Nephron (organoid): Measurements from ENCODE around the gene HSPB2.
"Not testable (repeated sequence)": the region's sequence is repeated elsewhere in the genome, so short reads cannot be mapped to it uniquely, and the experiment has no call there.

Experiments used
- H3K27ac Mint-ChIP-seq, 3 experiments: 2 replicates each; pipeline ENCODE4 v1.8.0; 2020; ENCODE audit warnings: mixed read lengths in 3 of 3, mild to moderate bottlenecking in 2 of 3, moderate library complexity in 1 of 3
- H3K27me3 Mint-ChIP-seq: 2 replicates; pipeline ENCODE4 v1.8.0; 2021; ENCODE audit warnings: low read depth, mild to moderate bottlenecking, moderate library complexity, mixed read lengths
- H3K36me3 Mint-ChIP-seq: 2 replicates; pipeline ENCODE4 v1.8.0; 2020; ENCODE audit warnings: low read depth, mixed read lengths
- H3K4me1 Mint-ChIP-seq: 2 replicates; pipeline ENCODE4 v1.8.0; 2020; ENCODE audit warnings: mixed read lengths
- H3K4me3 Mint-ChIP-seq, 3 experiments: 2 replicates each; pipeline ENCODE4 v1.8.0; 2020; ENCODE audit warnings: mild to moderate bottlenecking in 3 of 3, mixed read lengths in 3 of 3, moderate library complexity in 2 of 3
- H3K9me3 Mint-ChIP-seq: 2 replicates; pipeline ENCODE4 v1.8.0; 2020; ENCODE audit warnings: mixed read lengths
- CTCF ChIP-seq, 3 experiments: fragments of 200-600 bp; sonication (generic); IDR thresholded peaks; one replicate each; pipeline ENCODE4 v1.5.0; 2021; ENCODE audit warnings: antibody characterized with exemption in 3 of 3; ENCODE audit not compliant: unreplicated experiment in 3 of 3

Gene HSPB2

GRCh38 chr11:111878385-111878848 is 34.1 kb upstream of the HSPB2 start:
- peak overlapping the region; percentile 90 to 95 (median 90) for H3K4me3 Mint-ChIP-seq

GRCh38 chr11:111878849-111879636 is 33.5 kb upstream of the HSPB2 start, which contains the start of the genes CFAP68 and FDXACB1:
Gene CFAP68 (plus strand): TSS chr11:111879541. CDS start chr11:111879561, 20 bp downstream.
Gene FDXACB1 (minus strand): TSS chr11:111879165. CDS start chr11:111879132, 33 bp downstream.
- peak within 1 kb of the TSS; percentile 90 to 95 (median 90) for H3K4me3 Mint-ChIP-seq
- H3K27me3 Mint-ChIP-seq: no peaks in the 10 kb centered on the region
- H3K36me3 Mint-ChIP-seq: no peaks in the 10 kb centered on the region
- peaks cover 16% of the 10 kb centered on the region for H3K4me1 Mint-ChIP-seq
- no peaks in the 10 kb centered on the region for H3K9me3 Mint-ChIP-seq
- H3K27ac Mint-ChIP-seq: peak within 1 kb of the TSS; percentile 97 to 98 (median 98)
- peak; percentile 95 to 97 (median 95) for TF ChIP-seq CTCF (IDR thresholded peaks at IDR 0.05; ENCODE audit: unreplicated experiment in 3 of 3)

More at GRCh38 chr11:111878385-111878848, 34.1 kb upstream of the HSPB2 start:
- peaks cover 16% of the 10 kb centered on the region for H3K4me1 Mint-ChIP-seq
- no peak for TF ChIP-seq CTCF (IDR thresholded peaks at IDR 0.05; ENCODE audit: unreplicated experiment in 3 of 3)
- peak overlapping the region; percentile 97 to 98 (median 98) for H3K27ac Mint-ChIP-seq
- H3K36me3 Mint-ChIP-seq: no peaks in the 10 kb centered on the region
- H3K9me3 Mint-ChIP-seq: no peaks in the 10 kb centered on the region
- H3K27me3 Mint-ChIP-seq: no peaks in the 10 kb centered on the region

GRCh38 chr11:111879637-111879960 is 32.9 kb upstream of the HSPB2 start:
- Mint-ChIP-seq H3K27me3 (no peaks in the 10 kb centered on the region), H3K9me3 (no peaks in the 10 kb centered on the region), H3K4me1 (peaks cover 16% of the 10 kb centered on the region), H3K27ac (peak overlapping the region; percentile 97 to 98 (median 98)), H3K4me3 (peak overlapping the region; percentile 90 to 95 (median 90)), H3K36me3 (no peaks in the 10 kb centered on the region)
- no peak for TF ChIP-seq CTCF (IDR thresholded peaks at IDR 0.05; ENCODE audit: unreplicated experiment in 3 of 3)

- H3K9me3 Mint-ChIP-seq: no peaks in the 10 kb centered on the region
- H3K27me3 Mint-ChIP-seq: no peaks in the 10 kb centered on the region
- H3K27ac Mint-ChIP-seq: no peak overlapping the region
- TF ChIP-seq CTCF (IDR thresholded peaks at IDR 0.05; ENCODE audit: unreplicated experiment in 3 of 3): no peak
- H3K4me1 Mint-ChIP-seq: peaks cover 16% of the 10 kb centered on the region
- H3K36me3 Mint-ChIP-seq: no peaks in the 10 kb centered on the region
- no peak overlapping the region for H3K4me3 Mint-ChIP-seq
Observed at GRCh38 chr11:111882202-111882601, 30.3 kb upstream of the HSPB2 start.

- not testable (repeated sequence) for H3K4me3 Mint-ChIP-seq, H3K27me3 Mint-ChIP-seq, H3K36me3 Mint-ChIP-seq, H3K27ac Mint-ChIP-seq, H3K9me3 Mint-ChIP-seq, H3K4me1 Mint-ChIP-seq
Observed at GRCh38 chr11:111885053-111885452, 27.5 kb upstream of the HSPB2 start.

- TF ChIP-seq CTCF (IDR thresholded peaks at IDR 0.05; ENCODE audit: unreplicated experiment in 3 of 3): no peak
- H3K27me3 Mint-ChIP-seq: no peaks in the 10 kb centered on the region
- H3K4me3 Mint-ChIP-seq: no peak overlapping the region
- no peak overlapping the region for H3K27ac Mint-ChIP-seq
- H3K36me3 Mint-ChIP-seq: no peaks in the 10 kb centered on the region
- no peaks in the 10 kb centered on the region for H3K9me3 Mint-ChIP-seq
- no peaks in the 10 kb centered on the region for H3K4me1 Mint-ChIP-seq
Observed at GRCh38 chr11:111886032-111886431, 26.5 kb upstream of the HSPB2 start.
